HT-29 (cell line): ENCODE results near the gene PGAP6. TPM values are rescaled to one million over a fixed set of nuclear protein-coding genes. Genes with fewer than 3 reads are reported as not detected.
"Not testable (repeated sequence)": the region's sequence is repeated elsewhere in the genome, so short reads cannot be mapped to it uniquely, and the experiment has no call there.

Experiments
- DNase-seq: peaks from one replicate; pipeline ENCODE4 v3.0.0-alpha.2; 2015; ENCODE audit warnings: low spot score
- total RNA-seq: library from RNA; depleted of rRNA; stranded (reverse); fragments of >200 nt; shearing (Covaris generic); gene quantifications from 2 replicates; pipeline ENCODE4 v1.2.3, GENCODE V29; 2014

PGAP6 gene
- total RNA-seq, 1 experiment from 2014 or later = 161 TPM

- DNase-seq = peak; percentile 83
Measured at GRCh38 chr16:401468-402348, 19.9 kb upstream of the PGAP6 start, which contains the start of gene DECR2. DECR2 (plus strand) TSS chr16:401885; CDS start chr16:401964, 79 bp downstream.

GRCh38 chr16:400061-400591 lies 18.3 kb upstream of the PGAP6 start:
- DNase-seq = no peak

- DNase-seq = no peak
Measured at GRCh38 chr16:399340-400019, 17.7 kb upstream of the PGAP6 start.

GRCh38 chr16:398561-399339 lies 17.0 kb upstream of the PGAP6 start:
- no peak for DNase-seq

GRCh38 chr16:397736-398332 lies 16.1 kb upstream of the PGAP6 start:
- peak; percentile 59 for DNase-seq

GRCh38 chr16:397135-397661 lies 15.4 kb upstream of the PGAP6 start, which contains the start of gene NME4:
NME4 (plus strand) TSS chr16:397199; CDS start chr16:397223, 24 bp downstream.
- DNase-seq = no peak

- DNase-seq = no peak
Measured at GRCh38 chr16:396605-397004, 14.8 kb upstream of the PGAP6 start.

GRCh38 chr16:396199-396598 lies 14.4 kb upstream of the PGAP6 start:
- DNase-seq = no peak

GRCh38 chr16:392450-393030 lies 10.8 kb upstream of the PGAP6 start:
- no peak for DNase-seq

GRCh38 chr16:391885-392335 lies 10.1 kb upstream of the PGAP6 start:
- DNase-seq = peak; percentile 63

- no peak for DNase-seq
Measured at GRCh38 chr16:389352-389751, 7.6 kb upstream of the PGAP6 start.

- DNase-seq = not testable (repeated sequence)
Measured at GRCh38 chr16:387761-388666, 6.2 kb upstream of the PGAP6 start.

GRCh38 chr16:386641-387156 lies 4.9 kb upstream of the PGAP6 start:
- DNase-seq = no peak

- peak; percentile 78 for DNase-seq
Measured at GRCh38 chr16:383326-384051, 1.7 kb upstream of the PGAP6 start.

GRCh38 chr16:381012-381788 lies 578 bp downstream of the PGAP6 start:
- DNase-seq = no peak

GRCh38 chr16:380762-381011 lies 1.1 kb downstream of the PGAP6 start:
- DNase-seq = no peak

- DNase-seq = no peak
Measured at GRCh38 chr16:379961-380761, 1.6 kb downstream of the PGAP6 start.
